Stimulated activated naive B cell treated with anti-CD40 and anti-IgM and Interleukin-4, amounts not matched to agents 10 μg/mL and 1 μg/mL and 100 μg/mL, for 72 hours (primary cell): Measurements from ENCODE around the gene UNC79.

Source experiments
- ATAC-seq, 2 donors: fragments of 150-1000 bp; cut with Tn5 transposase; replicated peaks; 2 replicates each; pipeline ENCODE4 v1.10.0; 2021; ENCODE audit warnings: moderate library complexity in 1 of 2
- DNase-seq: peaks from one replicate; pipeline ENCODE4 v3.0.0; 2021
- H3K27ac Mint-ChIP-seq: one replicate; pipeline ENCODE4 v1.8.0; 2022; ENCODE audit warnings: mild to moderate bottlenecking, mixed read lengths
- H3K27me3 Mint-ChIP-seq, 2 donors: one replicate each; pipeline ENCODE4 v1.8.0; 2022; ENCODE audit warnings: mixed read lengths in 2 of 2
- H3K36me3 Mint-ChIP-seq, 2 donors: one replicate each; pipeline ENCODE4 v1.8.0; 2022; ENCODE audit warnings: mixed read lengths in 2 of 2, mild to moderate bottlenecking in 1 of 2
- H3K4me1 Mint-ChIP-seq, 2 donors: one replicate each; pipeline ENCODE4 v1.8.0; 2022; ENCODE audit warnings: mixed read lengths in 2 of 2, mild to moderate bottlenecking in 1 of 2
- H3K4me3 Mint-ChIP-seq, 2 donors: one replicate each; pipeline ENCODE4 v1.8.0; 2022; ENCODE audit warnings: mild to moderate bottlenecking in 2 of 2, mixed read lengths in 2 of 2, moderate library complexity in 1 of 2
- H3K9me3 Mint-ChIP-seq, 2 donors: one replicate each; pipeline ENCODE4 v1.8.0; 2022; ENCODE audit warnings: mixed read lengths in 2 of 2, mild to moderate bottlenecking in 1 of 2

UNC79 gene

GRCh38 chr14:93716746-93717667 lies 286.3 kb downstream of the UNC79 start:
- Mint-ChIP-seq H3K27ac (no peak overlapping the region), H3K36me3 (no peaks in the 10 kb centered on the region), H3K4me3 (no peak overlapping the region), H3K4me1 (no peaks in the 10 kb centered on the region), H3K27me3 (peaks cover 0 to 13% of the 10 kb centered on the region in 2 donors), H3K9me3 (peaks cover 0 to 4% of the 10 kb centered on the region in 2 donors)
- ATAC-seq (peak in 1 of 2 donors; percentile 15), DNase-seq (no peak)

- Mint-ChIP-seq H3K9me3 (peaks cover 5 to 9% of the 10 kb centered on the region in 2 donors), H3K27ac (no peak overlapping the region), H3K27me3 (peaks cover 0 to 13% of the 10 kb centered on the region in 2 donors), H3K4me3 (no peak overlapping the region), H3K36me3 (no peaks in the 10 kb centered on the region), H3K4me1 (no peaks in the 10 kb centered on the region)
- DNase-seq (no peak), ATAC-seq (no peak)
Observed at GRCh38 chr14:93717668-93718320, 287.1 kb downstream of the UNC79 start.

GRCh38 chr14:93719256-93719655 lies 288.5 kb downstream of the UNC79 start:
- Mint-ChIP-seq H3K9me3 (peaks cover 5 to 9% of the 10 kb centered on the region in 2 donors), H3K4me1 (no peaks in the 10 kb centered on the region), H3K4me3 (no peak overlapping the region), H3K27ac (no peak overlapping the region), H3K36me3 (no peaks in the 10 kb centered on the region), H3K27me3 (peaks cover 0 to 8% of the 10 kb centered on the region in 2 donors)
- DNase-seq (no peak), ATAC-seq (no peak)

- Mint-ChIP-seq H3K9me3 (peaks cover 5 to 9% of the 10 kb centered on the region in 2 donors), H3K27me3 (peaks cover 0 to 7% of the 10 kb centered on the region in 2 donors), H3K36me3 (no peaks in the 10 kb centered on the region), H3K27ac (no peak overlapping the region), H3K4me3 (no peak overlapping the region), H3K4me1 (no peaks in the 10 kb centered on the region)
- DNase-seq: no peak
- ATAC-seq: no peak
Observed at GRCh38 chr14:93720076-93720815, 289.5 kb downstream of the UNC79 start.

GRCh38 chr14:93720981-93721483 lies 290.3 kb downstream of the UNC79 start:
- DNase-seq (no peak), ATAC-seq (no peak)
- Mint-ChIP-seq H3K27me3 (no peaks in the 10 kb centered on the region), H3K36me3 (no peaks in the 10 kb centered on the region), H3K4me1 (no peaks in the 10 kb centered on the region), H3K9me3 (peaks cover 5 to 9% of the 10 kb centered on the region in 2 donors), H3K4me3 (no peak overlapping the region), H3K27ac (no peak overlapping the region)

GRCh38 chr14:93723001-93723400 lies 292.3 kb downstream of the UNC79 start:
- Mint-ChIP-seq H3K4me3 (no peak overlapping the region), H3K36me3 (no peaks in the 10 kb centered on the region), H3K27me3 (no peaks in the 10 kb centered on the region), H3K27ac (no peak overlapping the region), H3K9me3 (peaks cover 5 to 9% of the 10 kb centered on the region in 2 donors), H3K4me1 (no peaks in the 10 kb centered on the region)
- ATAC-seq: no peak
- no peak for DNase-seq

GRCh38 chr14:93725002-93725582 lies 294.4 kb downstream of the UNC79 start:
- no peak for DNase-seq
- Mint-ChIP-seq H3K36me3 (no peaks in the 10 kb centered on the region), H3K4me3 (no peak overlapping the region), H3K9me3 (peaks cover 5 to 9% of the 10 kb centered on the region in 2 donors), H3K27me3 (no peaks in the 10 kb centered on the region), H3K4me1 (no peaks in the 10 kb centered on the region), H3K27ac (no peak overlapping the region)
- no peak for ATAC-seq

GRCh38 chr14:93725993-93726392 lies 295.3 kb downstream of the UNC79 start:
- Mint-ChIP-seq H3K9me3 (peaks cover 5 to 9% of the 10 kb centered on the region in 2 donors), H3K36me3 (no peaks in the 10 kb centered on the region), H3K4me1 (no peaks in the 10 kb centered on the region), H3K4me3 (no peak overlapping the region), H3K27me3 (no peaks in the 10 kb centered on the region), H3K27ac (no peak overlapping the region)
- ATAC-seq (no peak), DNase-seq (no peak)

- no peak overlapping the region for H3K27ac Mint-ChIP-seq
Observed at GRCh38 chr14:93727039-93727740, 296.5 kb downstream of the UNC79 start.

GRCh38 chr14:93727917-93728650 lies 297.3 kb downstream of the UNC79 start:
- H3K4me1 Mint-ChIP-seq: no peaks in the 10 kb centered on the region
- no peak for ATAC-seq
- H3K9me3 Mint-ChIP-seq: no peaks in the 10 kb centered on the region
- H3K36me3 Mint-ChIP-seq: no peaks in the 10 kb centered on the region
- no peaks in the 10 kb centered on the region for H3K27me3 Mint-ChIP-seq
- no peak overlapping the region for H3K4me3 Mint-ChIP-seq
- no peak for DNase-seq
- no peak overlapping the region for H3K27ac Mint-ChIP-seq

More at GRCh38 chr14:93727039-93727740, 296.5 kb downstream of the UNC79 start:
- Mint-ChIP-seq H3K4me1 (no peaks in the 10 kb centered on the region), H3K36me3 (no peaks in the 10 kb centered on the region), H3K4me3 (no peak overlapping the region), H3K9me3 (peaks cover 5% of the 10 kb centered on the region in 2 donors), H3K27me3 (no peaks in the 10 kb centered on the region)
- ATAC-seq (no peak), DNase-seq (no peak)

- DNase-seq (no peak), ATAC-seq (no peak)
- H3K9me3 Mint-ChIP-seq: no peaks in the 10 kb centered on the region
- no peaks in the 10 kb centered on the region for H3K4me1 Mint-ChIP-seq
- no peaks in the 10 kb centered on the region for H3K36me3 Mint-ChIP-seq
- H3K27me3 Mint-ChIP-seq: no peaks in the 10 kb centered on the region
- H3K27ac Mint-ChIP-seq: no peak overlapping the region
- H3K4me3 Mint-ChIP-seq: no peak overlapping the region
Observed at GRCh38 chr14:93728651-93729016, 297.9 kb downstream of the UNC79 start.

GRCh38 chr14:93729993-93730392 lies 299.3 kb downstream of the UNC79 start:
- ATAC-seq (no peak), DNase-seq (no peak)
- no peaks in the 10 kb centered on the region for H3K36me3 Mint-ChIP-seq
- H3K9me3 Mint-ChIP-seq: peaks cover 0 to 2% of the 10 kb centered on the region in 2 donors
- no peaks in the 10 kb centered on the region for H3K27me3 Mint-ChIP-seq
- H3K4me3 Mint-ChIP-seq: no peak overlapping the region
- H3K4me1 Mint-ChIP-seq: no peaks in the 10 kb centered on the region
- H3K27ac Mint-ChIP-seq: no peak overlapping the region

- H3K36me3 Mint-ChIP-seq: no peaks in the 10 kb centered on the region
- ATAC-seq: no peak
- H3K4me3 Mint-ChIP-seq: no peak overlapping the region
- H3K27me3 Mint-ChIP-seq: peaks cover under 1% of the 10 kb centered on the region in 2 donors
- H3K4me1 Mint-ChIP-seq: no peaks in the 10 kb centered on the region
- H3K27ac Mint-ChIP-seq: no peak overlapping the region
- peaks cover 0 to 2% of the 10 kb centered on the region in 2 donors for H3K9me3 Mint-ChIP-seq
- DNase-seq: no peak
Observed at GRCh38 chr14:93731753-93732152, 301.0 kb downstream of the UNC79 start.
